A549 (cell line): Measurements from ENCODE around the gene THEMIS. TPM values are rescaled to one million over a fixed set of nuclear protein-coding genes. Genes with fewer than 3 reads are reported as not detected.

Source experiments
- ATAC-seq, 2 experiments: fragments of 200-7000 bp in 1 of 2; fragments of >200 bp in 1 of 2; cut with Nextera tagmentation in 1 of 2; cut with Tn5 transposase in 1 of 2; 3 replicates each; pipeline versions ENCODE4 v1.8.0 to v1.9.1; 2018 to 2020; ENCODE audit warnings: mild to moderate bottlenecking in 1 of 2, moderate library complexity in 1 of 2
- CTCF ChIA-PET: fragments of 300-600 bp; sonication (Branson Sonifier 250); formaldehyde crosslinking; extraction: SDS; loops from one replicate; lab custom pipeline; 2021; ENCODE audit warnings: antibody characterized with exemption, inconsistent platforms; lab: Yijun Ruan, JAX
- POLR2A ChIA-PET: fragments of 350-600 bp; formaldehyde crosslinking; extraction: SDS; loops from one replicate; lab custom pipeline; 2021; ENCODE audit warnings: antibody characterized with exemption, inconsistent platforms; lab: Yijun Ruan, JAX
- DNase-seq, 2 experiments: peaks; one replicate each; pipeline versions ENCODE4 v3.0.0 to v3.0.0-alpha.2; 2011 to 2016; ENCODE audit warnings: low read depth in 1 of 2, low spot score in 1 of 2
- FAIRE-seq: peaks from 2 replicates; lab custom pipeline; 2011; peaks lifted over from hg19 to GRCh38; lab: Jason Lieb, UNC
- H3K27ac ChIP-seq, 2 experiments: fragments of >200 bp; sonication (Bioruptor Twin); formaldehyde crosslinking; 3 replicates each; pipeline ENCODE4 v1.5.1; 2016 to 2017
- H3K4me1 ChIP-seq: fragments of >200 bp; sonication (Bioruptor Twin); formaldehyde crosslinking; 3 replicates; pipeline ENCODE4 v1.6.1; 2016
- H3K4me2 ChIP-seq: fragments of >200 bp; sonication (Bioruptor Twin); formaldehyde crosslinking; 3 replicates; pipeline ENCODE4 v1.6.1; 2016
- H3K4me3 ChIP-seq: fragments of >200 bp; sonication (Bioruptor Twin); formaldehyde crosslinking; 3 replicates; pipeline ENCODE4 v1.5.1; 2016
- H3K9me3 ChIP-seq: fragments of >200 bp; sonication (Bioruptor Twin); formaldehyde crosslinking; 3 replicates; pipeline ENCODE4 v1.6.1; 2016
- ATOH8 ChIP-seq: fragments of 250-450 bp; sonication (Bioruptor Pico); IDR thresholded peaks from 2 replicates; pipeline ENCODE4 v1.5.0; 2020; ENCODE audit warnings: low read depth, mild to moderate bottlenecking, moderate library complexity
- CHD2 ChIP-seq: fragments of 150-350 bp; IDR thresholded peaks from 2 replicates; pipeline ENCODE4 v1.6.1; 2014; ENCODE audit warnings: low read length; ENCODE audit not compliant: partially characterized antibody
- CTCF ChIP-seq: fragments of >200 bp; sonication (Bioruptor Twin); formaldehyde crosslinking; IDR thresholded peaks from 3 replicates; pipeline ENCODE4 v1.5.1; 2016
- EHF ChIP-seq: fragments of 250-450 bp; sonication (Bioruptor Pico); IDR thresholded peaks from 2 replicates; pipeline ENCODE4 v1.5.0; 2020; ENCODE audit warnings: mild to moderate bottlenecking
- ELK1 ChIP-seq: fragments of 150-350 bp; IDR thresholded peaks from 2 replicates; pipeline ENCODE4 v1.6.1; 2014; ENCODE audit warnings: low read depth, mild to moderate bottlenecking, low read length
- ESRRA ChIP-seq: fragments of 150-350 bp; IDR thresholded peaks from 2 replicates; pipeline ENCODE4 v1.6.1; 2014; ENCODE audit warnings: mild to moderate bottlenecking, low read length, borderline replicate concordance
- FOSL2 ChIP-seq, 2 experiments: fragments of 450-650 bp in 1 of 2; fragments of >200 bp in 1 of 2; sonication (Bioruptor Twin) in 1 of 2; formaldehyde crosslinking; IDR thresholded peaks; 2 replicates each; pipeline versions ENCODE4 v1.5.0 to v1.6.1; 2016 to 2020; ENCODE audit warnings: mild to moderate bottlenecking in 1 of 2, moderate library complexity in 1 of 2
- FOXS1 ChIP-seq: fragments of 250-450 bp; sonication (Bioruptor Pico); IDR thresholded peaks from 2 replicates; pipeline ENCODE4 v1.5.0; 2020; ENCODE audit warnings: mild to moderate bottlenecking, moderate library complexity
- HES2 ChIP-seq: fragments of >200 bp; sonication (Bioruptor Twin); formaldehyde crosslinking; IDR thresholded peaks from 2 replicates; pipeline ENCODE4 v1.6.1; 2016
- HEYL ChIP-seq: fragments of 250-450 bp; sonication (Bioruptor Pico); IDR thresholded peaks from 2 replicates; pipeline ENCODE4 v1.8.0; 2021; ENCODE audit warnings: mild to moderate bottlenecking, moderate library complexity
- HOXA7 ChIP-seq: fragments of 250-450 bp; sonication (Bioruptor Pico); IDR thresholded peaks from 2 replicates; pipeline ENCODE4 v1.5.0; 2020; ENCODE audit warnings: mild to moderate bottlenecking, moderate library complexity
- JUN ChIP-seq, 2 experiments: fragments of >200 bp; sonication (Bioruptor Twin); formaldehyde crosslinking; IDR thresholded peaks; 2 replicates in 1 of 2; 3 replicates in 1 of 2; pipeline ENCODE4 v1.6.1; 2016 to 2017
- KDM1A ChIP-seq: fragments of 200-600 bp; sonication (generic); IDR thresholded peaks from 2 replicates; pipeline ENCODE4 v1.6.1; 2016; ENCODE audit warnings: low read depth, mild to moderate bottlenecking
- KDM5A ChIP-seq: fragments of 200-600 bp; sonication (generic); IDR thresholded peaks from 2 replicates; pipeline ENCODE4 v1.6.1; 2016; ENCODE audit warnings: antibody characterized with exemption, mild to moderate bottlenecking
- NPAS2 ChIP-seq: fragments of 250-450 bp; sonication (Bioruptor Pico); IDR thresholded peaks from 2 replicates; pipeline ENCODE4 v1.8.0; 2022; ENCODE audit warnings: mild to moderate bottlenecking, moderate library complexity, borderline replicate concordance
- NR3C1 ChIP-seq: fragments of >200 bp; sonication (Bioruptor Twin); formaldehyde crosslinking; IDR thresholded peaks from 3 replicates; pipeline ENCODE4 v1.6.1; 2017
- PBX3 ChIP-seq: IDR thresholded peaks from 2 replicates; pipeline ENCODE4 v1.6.1; 2012
- PHF8 ChIP-seq: fragments of 200-600 bp; sonication (generic); IDR thresholded peaks from 2 replicates; pipeline ENCODE4 v1.6.1; 2016; ENCODE audit warnings: low read depth, mild to moderate bottlenecking, antibody characterized with exemption, moderate library complexity, borderline replicate concordance
- POLR2A ChIP-seq: IDR thresholded peaks from 2 replicates; pipeline ENCODE4 v1.6.1; 2012; ENCODE audit warnings: mild to moderate bottlenecking, low read length
- RAD21 ChIP-seq, 2 experiments: fragments of >200 bp in 1 of 2; sonication (Bioruptor Twin) in 1 of 2; formaldehyde crosslinking in 1 of 2; IDR thresholded peaks in 1 of 2; conservative IDR thresholded peaks in 1 of 2; 2 replicates in 1 of 2; 3 replicates in 1 of 2; pipeline ENCODE4 v1.6.1; 2012 to 2018; ENCODE audit warnings: inconsistent platforms in 1 of 2
- RARB ChIP-seq: fragments of 250-450 bp; sonication (Bioruptor Pico); IDR thresholded peaks from 2 replicates; pipeline ENCODE4 v1.8.0; 2021; ENCODE audit warnings: mild to moderate bottlenecking, moderate library complexity
- RCOR1 ChIP-seq: fragments of 150-350 bp; IDR thresholded peaks from 2 replicates; pipeline ENCODE4 v1.6.1; 2014; ENCODE audit warnings: antibody characterized with exemption, low read length, low read depth
- RNF2 ChIP-seq: fragments of 200-600 bp; sonication (generic); IDR thresholded peaks from 2 replicates; pipeline ENCODE4 v1.6.1; 2016; ENCODE audit warnings: low read depth, mild to moderate bottlenecking, antibody characterized with exemption, moderate library complexity, borderline replicate concordance
- SMC3 ChIP-seq: fragments of >200 bp; sonication (Bioruptor Twin); formaldehyde crosslinking; IDR thresholded peaks from 3 replicates; pipeline ENCODE4 v1.6.1; 2018; ENCODE audit warnings: inconsistent platforms
- SREBF2 ChIP-seq: fragments of 450-650 bp; IDR thresholded peaks from 2 replicates; pipeline ENCODE4 v1.6.1; 2014; ENCODE audit warnings: mild to moderate bottlenecking, moderate library complexity
- TP53 ChIP-seq: fragments of 250-450 bp; sonication (Bioruptor Pico); IDR thresholded peaks from 2 replicates; pipeline ENCODE4 v1.5.0; 2021; ENCODE audit warnings: mild to moderate bottlenecking, moderate library complexity
- USF2 ChIP-seq: fragments of 450-650 bp; IDR thresholded peaks from 2 replicates; pipeline ENCODE4 v1.6.1; 2014; ENCODE audit warnings: antibody characterized with exemption
- ZNF302 ChIP-seq: fragments of 250-450 bp; sonication (Bioruptor Pico); IDR thresholded peaks from 2 replicates; pipeline ENCODE4 v1.9.0; 2021; ENCODE audit warnings: inconsistent platforms, mild to moderate bottlenecking, moderate library complexity
- ZSCAN20 ChIP-seq: fragments of 250-450 bp; sonication (Bioruptor Pico); IDR thresholded peaks from 2 replicates; pipeline ENCODE4 v1.8.0; 2022; ENCODE audit warnings: mild to moderate bottlenecking, moderate library complexity
- WGBS: methylation state at CpG from one replicate; pipeline ENCODE4 v1.1.6; 2017; ENCODE audit errors: missing lambda C conversion rate; 5-methylcytosine and 5-hydroxymethylcytosine counted together
- polyA plus RNA-seq, 4 experiments: library from polyadenylated mRNA; depleted of rRNA in 3 of 4; stranded (reverse); fragments of >200 nt; fragmentation: RNase III in 1 of 4; extraction: RNeasy Plus Mini Kit Qiagen cat#74134 plus additional on column Dnase treatment in 1 of 4; gene quantifications; 2 replicates in 3 of 4; 3 replicates in 1 of 4; pipeline ENCODE4 v1.2.3, GENCODE V29; 2011 to 2017

Gene THEMIS
- polyA plus RNA-seq, 2 of the 4 experiments (the other 2 are of a cell fraction), result not detected

- FAIRE-seq (no peak), DNase-seq (no peak), ATAC-seq (no peak)
- Histone ChIP-seq H3K4me2 (no peak overlapping the region), H3K4me1 (no peaks in the 10 kb centered on the region), H3K27ac (no peak overlapping the region), H3K9me3 (no peaks in the 10 kb centered on the region), H3K4me3 (no peak overlapping the region)
- ChIA-PET CTCF (interaction anchor here (1.2 kb wide), 1 partner anchor 14 kb away, joined by 3 read pairs; no protein-coding TSS in a partner anchor), POLR2A (no interaction called here)
- TF ChIP-seq KDM1A (no peak), PBX3 (no peak), RNF2 (no peak), ESRRA (no peak), POLR2A (no peak), CTCF (no peak), ZNF302 (no peak), ELK1 (no peak), TP53 (CRISPR knock-in tag) (no peak), ZSCAN20 (no peak), NPAS2 (no peak)
- WGBS, result 74% methylated on average over 5 of the region's 5 CpGs
These were observed 31.7 kb downstream of the THEMIS start for GRCh38 chr6:127869183-127869582.

- POLR2A ChIA-PET, result no interaction called here
- no peak for DNase-seq
- no peaks in the 10 kb centered on the region for H3K4me1 ChIP-seq
- 85% methylated on average over 1 of the region's 1 CpG for WGBS
- H3K27ac ChIP-seq, result no peak overlapping the region
- H3K4me2 ChIP-seq, result no peak overlapping the region
- CTCF ChIA-PET, result interaction anchor here (1.2 kb wide), 1 partner anchor 13 kb away, joined by 3 read pairs; no protein-coding TSS in a partner anchor
- H3K4me3 ChIP-seq, result no peak overlapping the region
- FAIRE-seq, result no peak
- TF ChIP-seq PHF8 (no peak), EHF (CRISPR knock-in tag) (no peak), ATOH8 (CRISPR knock-in tag) (no peak), RAD21 (conservative IDR thresholded peaks at IDR 0.05 in 1 of 2, IDR thresholded peaks at IDR 0.05 in 1 of 2) (no peak), ZNF302 (no peak), FOSL2 (IDR thresholded peaks at IDR 0.05) (no peak), FOSL2 (CRISPR knock-in tag; IDR thresholded peaks at IDR 0.05) (peak; percentile 12; the same call in 1 of the 2 replicates), NR3C1 (no peak), FOXS1 (CRISPR knock-in tag) (no peak)
- TF ChIP-seq, all 56 proteins: peak for 1
- ATAC-seq, result no peak
- H3K9me3 ChIP-seq, result no peaks in the 10 kb centered on the region
These were observed 32.5 kb downstream of the THEMIS start for GRCh38 chr6:127868338-127868737.

- ChIA-PET POLR2A (no interaction called here), CTCF (interaction anchor here (1.0 kb wide), 1 partner anchor 11 kb away, joined by 3 read pairs; no protein-coding TSS in a partner anchor)
- FAIRE-seq, result no peak
- no peaks in the 10 kb centered on the region for H3K4me1 ChIP-seq
- no peak overlapping the region for H3K4me2 ChIP-seq
- no peak overlapping the region for H3K4me3 ChIP-seq
- DNase-seq, result no peak
- no peak overlapping the region for H3K27ac ChIP-seq
- ATAC-seq, result no peak
- no peaks in the 10 kb centered on the region for H3K9me3 ChIP-seq
- TF ChIP-seq HES2 (no peak), ELK1 (no peak), USF2 (no peak), JUN (IDR thresholded peaks at IDR 0.05) (no peak), HOXA7 (CRISPR knock-in tag) (no peak), NR3C1 (no peak), RCOR1 (no peak), SREBF2 (no peak), CHD2 (no peak), RNF2 (no peak), KDM5A (no peak), SMC3 (no peak), RARB (no peak), HEYL (CRISPR knock-in tag) (no peak)
These were observed 34.1 kb downstream of the THEMIS start for GRCh38 chr6:127866766-127867165.
